Ishikawa (cell line): ENCODE data around the gene CSNK1G1.

Experiments
- CREB1 ChIP-seq: IDR thresholded peaks from 2 replicates; pipeline ENCODE4 v1.6.1; 2012; ENCODE audit warnings: low read depth
- EP300 ChIP-seq: IDR thresholded peaks from 2 replicates; pipeline ENCODE4 v1.6.1; 2012; ENCODE audit warnings: borderline replicate concordance
- YY1 ChIP-seq: IDR thresholded peaks from 2 replicates; pipeline ENCODE4 v1.6.1; 2012; ENCODE audit warnings: low read depth
- TF ChIP-seq, protein P1 (sequence below): IDR thresholded peaks from 2 replicates; pipeline ENCODE4 v1.6.1; 2012; ENCODE audit warnings: low read depth, mild to moderate bottlenecking
- TF ChIP-seq, protein P2 (sequence below): IDR thresholded peaks from 2 replicates; pipeline ENCODE4 v1.6.1; 2012

DNA sequence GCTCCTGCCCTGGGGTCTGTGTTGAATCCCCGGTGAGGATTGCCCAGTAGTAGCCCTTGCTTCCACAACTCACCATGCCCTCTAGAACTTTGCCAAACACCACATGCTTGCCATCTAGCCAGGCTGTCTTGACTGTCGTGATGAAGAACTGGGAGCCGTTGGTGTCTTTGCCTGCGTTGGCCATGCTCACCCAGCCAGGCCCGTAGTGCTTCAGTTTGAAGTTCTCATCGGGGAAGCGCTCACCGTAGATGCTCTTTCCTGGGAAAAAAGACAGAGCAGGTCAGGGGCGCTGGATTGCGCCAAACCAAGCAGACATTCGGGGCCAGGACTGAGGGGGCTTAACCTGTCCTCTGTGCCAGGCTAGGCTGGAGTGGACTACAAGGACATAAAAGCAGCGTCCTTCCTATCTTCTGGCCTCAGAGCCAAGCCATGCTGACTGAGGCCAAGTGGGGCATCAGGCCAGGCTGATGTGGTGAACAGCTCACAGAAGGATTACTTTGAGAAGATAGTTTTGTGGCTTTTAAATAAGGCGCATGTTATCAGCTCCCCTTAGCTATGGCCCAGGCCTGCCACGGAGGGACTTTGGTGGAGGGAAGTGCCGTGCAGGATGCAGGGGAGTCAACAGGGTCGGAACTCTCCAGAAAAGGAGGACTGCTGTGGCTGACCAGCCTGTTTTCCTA lies 199.2 kb downstream of the CSNK1G1 start:
- TF ChIP-seq CREB1, result no peak
- TF ChIP-seq EP300, result no peak
- TF ChIP-seq, protein P1, sequence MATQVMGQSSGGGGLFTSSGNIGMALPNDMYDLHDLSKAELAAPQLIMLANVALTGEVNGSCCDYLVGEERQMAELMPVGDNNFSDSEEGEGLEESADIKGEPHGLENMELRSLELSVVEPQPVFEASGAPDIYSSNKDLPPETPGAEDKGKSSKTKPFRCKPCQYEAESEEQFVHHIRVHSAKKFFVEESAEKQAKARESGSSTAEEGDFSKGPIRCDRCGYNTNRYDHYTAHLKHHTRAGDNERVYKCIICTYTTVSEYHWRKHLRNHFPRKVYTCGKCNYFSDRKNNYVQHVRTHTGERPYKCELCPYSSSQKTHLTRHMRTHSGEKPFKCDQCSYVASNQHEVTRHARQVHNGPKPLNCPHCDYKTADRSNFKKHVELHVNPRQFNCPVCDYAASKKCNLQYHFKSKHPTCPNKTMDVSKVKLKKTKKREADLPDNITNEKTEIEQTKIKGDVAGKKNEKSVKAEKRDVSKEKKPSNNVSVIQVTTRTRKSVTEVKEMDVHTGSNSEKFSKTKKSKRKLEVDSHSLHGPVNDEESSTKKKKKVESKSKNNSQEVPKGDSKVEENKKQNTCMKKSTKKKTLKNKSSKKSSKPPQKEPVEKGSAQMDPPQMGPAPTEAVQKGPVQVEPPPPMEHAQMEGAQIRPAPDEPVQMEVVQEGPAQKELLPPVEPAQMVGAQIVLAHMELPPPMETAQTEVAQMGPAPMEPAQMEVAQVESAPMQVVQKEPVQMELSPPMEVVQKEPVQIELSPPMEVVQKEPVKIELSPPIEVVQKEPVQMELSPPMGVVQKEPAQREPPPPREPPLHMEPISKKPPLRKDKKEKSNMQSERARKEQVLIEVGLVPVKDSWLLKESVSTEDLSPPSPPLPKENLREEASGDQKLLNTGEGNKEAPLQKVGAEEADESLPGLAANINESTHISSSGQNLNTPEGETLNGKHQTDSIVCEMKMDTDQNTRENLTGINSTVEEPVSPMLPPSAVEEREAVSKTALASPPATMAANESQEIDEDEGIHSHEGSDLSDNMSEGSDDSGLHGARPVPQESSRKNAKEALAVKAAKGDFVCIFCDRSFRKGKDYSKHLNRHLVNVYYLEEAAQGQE, result no peak
- TF ChIP-seq YY1, result no peak
- TF ChIP-seq, protein P2, sequence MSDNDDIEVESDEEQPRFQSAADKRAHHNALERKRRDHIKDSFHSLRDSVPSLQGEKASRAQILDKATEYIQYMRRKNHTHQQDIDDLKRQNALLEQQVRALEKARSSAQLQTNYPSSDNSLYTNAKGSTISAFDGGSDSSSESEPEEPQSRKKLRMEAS, result no peak
